Measurements from ENCODE around the gene ADGRD2.

DNA sequence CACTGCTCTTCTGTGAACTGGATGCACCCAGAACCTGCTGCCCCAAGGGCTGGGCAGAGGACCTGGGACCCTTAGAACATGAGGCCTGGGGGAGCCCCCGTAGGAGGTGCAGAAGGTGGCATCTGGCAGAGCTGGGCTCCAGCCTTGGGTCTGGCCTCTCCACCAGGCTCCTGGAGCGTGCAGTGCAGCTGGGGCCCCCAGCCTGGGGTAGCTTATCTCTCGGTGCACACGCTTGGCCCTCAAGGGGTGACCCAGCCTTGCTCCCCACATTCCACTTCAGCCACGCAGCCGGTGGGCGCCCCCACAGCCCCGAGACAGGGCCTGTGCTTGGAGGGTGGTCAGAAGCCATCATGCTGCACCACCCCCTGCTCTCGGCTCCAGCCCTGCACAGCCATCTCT, 62.6 kb downstream of the ADGRD2 start:
- TF ChIP-seq, protein P1, sequence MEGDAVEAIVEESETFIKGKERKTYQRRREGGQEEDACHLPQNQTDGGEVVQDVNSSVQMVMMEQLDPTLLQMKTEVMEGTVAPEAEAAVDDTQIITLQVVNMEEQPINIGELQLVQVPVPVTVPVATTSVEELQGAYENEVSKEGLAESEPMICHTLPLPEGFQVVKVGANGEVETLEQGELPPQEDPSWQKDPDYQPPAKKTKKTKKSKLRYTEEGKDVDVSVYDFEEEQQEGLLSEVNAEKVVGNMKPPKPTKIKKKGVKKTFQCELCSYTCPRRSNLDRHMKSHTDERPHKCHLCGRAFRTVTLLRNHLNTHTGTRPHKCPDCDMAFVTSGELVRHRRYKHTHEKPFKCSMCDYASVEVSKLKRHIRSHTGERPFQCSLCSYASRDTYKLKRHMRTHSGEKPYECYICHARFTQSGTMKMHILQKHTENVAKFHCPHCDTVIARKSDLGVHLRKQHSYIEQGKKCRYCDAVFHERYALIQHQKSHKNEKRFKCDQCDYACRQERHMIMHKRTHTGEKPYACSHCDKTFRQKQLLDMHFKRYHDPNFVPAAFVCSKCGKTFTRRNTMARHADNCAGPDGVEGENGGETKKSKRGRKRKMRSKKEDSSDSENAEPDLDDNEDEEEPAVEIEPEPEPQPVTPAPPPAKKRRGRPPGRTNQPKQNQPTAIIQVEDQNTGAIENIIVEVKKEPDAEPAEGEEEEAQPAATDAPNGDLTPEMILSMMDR (IDR thresholded peaks at IDR 0.05; ENCODE audit: low read depth, low read length), result no peak
- no peak for TF ChIP-seq EZH2phosphoT487 (IDR thresholded peaks at IDR 0.05; ENCODE audit: low read depth)

Measured in OCI-LY3 (cell line).